Transverse colon (tissue), 4 donors: ENCODE results near the gene ANKRD34A.

Source experiments
- POLR2A ChIP-seq: fragments of 450-650 bp; IDR thresholded peaks from one replicate; pipeline ENCODE4 v1.6.1; 2016; ENCODE audit warnings: antibody characterized with exemption, mild to moderate bottlenecking, moderate library complexity
- POLR2AphosphoS5 ChIP-seq, 3 donors: sonication (generic); formaldehyde crosslinking; IDR thresholded peaks; one replicate each; pipeline ENCODE4 v1.6.1; 2016; ENCODE audit warnings: antibody characterized with exemption in 3 of 3
- TF ChIP-seq, protein P1 (sequence below), 5 experiments: fragments of 200-600 bp in 3 of 5; fragments of 450-650 bp in 2 of 5; sonication (generic) in 3 of 5; IDR thresholded peaks; 1 replicate in 2 of 5; 2 replicates in 3 of 5; pipeline ENCODE4 v1.5.1; 2016 to 2017; ENCODE audit warnings: antibody characterized with exemption in 5 of 5, inconsistent platforms in 3 of 5, mild to moderate bottlenecking in 2 of 5, moderate library complexity in 1 of 5

DNA sequence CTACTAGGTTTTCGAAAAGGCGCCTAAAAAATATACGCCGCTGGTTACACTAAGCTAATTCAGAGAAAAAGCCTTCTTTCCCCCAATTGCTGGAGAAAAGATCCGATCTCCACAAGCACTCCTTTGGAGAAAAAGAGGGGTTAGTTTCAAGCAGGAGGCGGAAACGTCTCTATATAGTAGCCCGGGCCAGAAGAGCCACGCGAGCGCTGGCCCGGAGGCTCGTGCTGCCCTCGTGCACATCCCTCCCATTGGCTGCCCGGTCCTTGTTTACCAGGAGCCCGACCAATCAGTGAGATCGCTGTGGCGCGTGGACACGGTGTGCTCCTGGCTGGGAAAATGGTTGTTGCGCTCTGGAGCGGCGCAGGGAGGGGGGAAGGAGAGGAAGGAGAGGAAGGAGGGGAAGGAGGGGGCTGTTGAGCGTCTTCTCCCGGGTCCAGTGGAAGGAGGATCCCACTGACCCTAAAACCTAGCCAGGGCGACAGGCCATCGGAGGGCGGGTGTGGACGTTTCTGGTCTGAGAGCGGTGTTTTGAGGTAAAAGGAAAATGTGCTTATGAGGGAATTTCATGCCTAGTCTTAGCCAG, 32.1 kb upstream of the ANKRD34A start, which contains the start of gene TXNIP:
- TF ChIP-seq, protein P1, sequence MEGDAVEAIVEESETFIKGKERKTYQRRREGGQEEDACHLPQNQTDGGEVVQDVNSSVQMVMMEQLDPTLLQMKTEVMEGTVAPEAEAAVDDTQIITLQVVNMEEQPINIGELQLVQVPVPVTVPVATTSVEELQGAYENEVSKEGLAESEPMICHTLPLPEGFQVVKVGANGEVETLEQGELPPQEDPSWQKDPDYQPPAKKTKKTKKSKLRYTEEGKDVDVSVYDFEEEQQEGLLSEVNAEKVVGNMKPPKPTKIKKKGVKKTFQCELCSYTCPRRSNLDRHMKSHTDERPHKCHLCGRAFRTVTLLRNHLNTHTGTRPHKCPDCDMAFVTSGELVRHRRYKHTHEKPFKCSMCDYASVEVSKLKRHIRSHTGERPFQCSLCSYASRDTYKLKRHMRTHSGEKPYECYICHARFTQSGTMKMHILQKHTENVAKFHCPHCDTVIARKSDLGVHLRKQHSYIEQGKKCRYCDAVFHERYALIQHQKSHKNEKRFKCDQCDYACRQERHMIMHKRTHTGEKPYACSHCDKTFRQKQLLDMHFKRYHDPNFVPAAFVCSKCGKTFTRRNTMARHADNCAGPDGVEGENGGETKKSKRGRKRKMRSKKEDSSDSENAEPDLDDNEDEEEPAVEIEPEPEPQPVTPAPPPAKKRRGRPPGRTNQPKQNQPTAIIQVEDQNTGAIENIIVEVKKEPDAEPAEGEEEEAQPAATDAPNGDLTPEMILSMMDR (IDR thresholded peaks at IDR 0.05), result no peak
- peak; percentile 96 to 100 (median 100) for TF ChIP-seq POLR2AphosphoS5 (IDR thresholded peaks at IDR 0.05)
- TF ChIP-seq POLR2A, result peak; percentile 100
